CD4-positive, alpha-beta memory T cell (primary cell): ENCODE data around the gene ADCY7. TPM values are rescaled to one million over a fixed set of nuclear protein-coding genes. Genes with fewer than 3 reads are reported as not detected.

ENCODE experiments used
- CTCF ChIA-PET: fragments of 350-600 bp; sonication (Branson Sonifier 250); formaldehyde crosslinking; loops from one replicate; lab custom pipeline; 2021; ENCODE audit warnings: inconsistent platforms; ENCODE audit not compliant: partially characterized antibody; lab: Charles Lee
- POLR2A ChIA-PET: fragments of 350-600 bp; sonication (Branson Sonifier 250); formaldehyde crosslinking; loops from one replicate; lab custom pipeline; 2021; ENCODE audit not compliant: partially characterized antibody; lab: Charles Lee
- DNase-seq, 5 donors: peaks; one replicate each; pipeline versions ENCODE4 v3.0.0 to v3.0.0-alpha.2; 2020 to 2022; ENCODE audit warnings: mixed read lengths in 1 of 5
- H3K27ac ChIP-seq: one replicate; pipeline ENCODE4 v1.7.0; 2013; ENCODE audit warnings: low read depth, low read length
- H3K27me3 ChIP-seq: 2 replicates; pipeline ENCODE4 v1.7.0; 2013; ENCODE audit warnings: mild to moderate bottlenecking, low read length, moderate library complexity; ENCODE audit not compliant: insufficient read depth
- H3K36me3 ChIP-seq: 2 replicates; pipeline ENCODE4 v1.7.0; 2013; ENCODE audit warnings: mild to moderate bottlenecking, low read length, moderate library complexity; ENCODE audit not compliant: insufficient read depth
- H3K4me1 ChIP-seq: 2 replicates; pipeline ENCODE4 v1.7.0; 2013; ENCODE audit warnings: mild to moderate bottlenecking, low read length, moderate library complexity; ENCODE audit not compliant: insufficient read depth
- H3K4me3 ChIP-seq, 2 donors: one replicate each; pipeline ENCODE4 v1.7.0; 2013; ENCODE audit warnings: low read length in 2 of 2, mild to moderate bottlenecking in 1 of 2
- H3K9me3 ChIP-seq, 2 donors: one replicate each; pipeline ENCODE4 v1.7.0; 2013; ENCODE audit warnings: low read length in 2 of 2, control low read depth in 1 of 2; ENCODE audit not compliant: control insufficient read depth in 1 of 2
- H3K27ac Mint-ChIP-seq, 7 donors: one replicate each; pipeline ENCODE4 v1.8.0; 2020 to 2021; ENCODE audit warnings: mixed read lengths in 7 of 7, mild to moderate bottlenecking in 6 of 7, inconsistent platforms in 3 of 7, moderate library complexity in 3 of 7
- H3K27me3 Mint-ChIP-seq, 2 donors: one replicate each; pipeline ENCODE4 v1.8.0; 2020 to 2021; ENCODE audit warnings: mixed read lengths in 2 of 2
- H3K36me3 Mint-ChIP-seq, 2 donors: one replicate each; pipeline ENCODE4 v1.8.0; 2020 to 2021; ENCODE audit warnings: mixed read lengths in 2 of 2, inconsistent platforms in 1 of 2, mild to moderate bottlenecking in 1 of 2
- H3K4me1 Mint-ChIP-seq, 4 donors: one replicate each; pipeline ENCODE4 v1.8.0; 2020 to 2021; ENCODE audit warnings: mixed read lengths in 4 of 4, mild to moderate bottlenecking in 1 of 4
- H3K4me3 Mint-ChIP-seq, 8 donors: one replicate each; pipeline ENCODE4 v1.8.0; 2020 to 2021; ENCODE audit warnings: mixed read lengths in 8 of 8, mild to moderate bottlenecking in 7 of 8, moderate library complexity in 6 of 8, inconsistent platforms in 3 of 8
- H3K9me3 Mint-ChIP-seq, 8 donors: one replicate each; pipeline ENCODE4 v1.8.0; 2020 to 2021; ENCODE audit warnings: mixed read lengths in 8 of 8, mild to moderate bottlenecking in 5 of 8, inconsistent platforms in 3 of 8, moderate library complexity in 1 of 8
- intact Hi-C: fragments of 100-400 bp; cut with micrococcal nuclease; formaldehyde crosslinking; loops from one replicate; pipeline ENCODE4 v1.15.1; 2023
- polyA plus RNA-seq, 2 donors: library from polyadenylated mRNA; unstranded; fragments of 300-500 nt; fragmentation: Illumina TruSeq; gene quantifications; one replicate each; pipeline ENCODE4 v1.2.3, GENCODE V29; 2021
- total RNA-seq, 2 experiments: library from RNA; stranded (reverse); gene quantifications; one replicate each; pipeline ENCODE4 v1.2.3, GENCODE V29; 2021

Gene ADCY7
- total and polyA plus RNA-seq, 4 experiments from 2014 or later, result 34.8 to 235 (median 150) TPM

DNA sequence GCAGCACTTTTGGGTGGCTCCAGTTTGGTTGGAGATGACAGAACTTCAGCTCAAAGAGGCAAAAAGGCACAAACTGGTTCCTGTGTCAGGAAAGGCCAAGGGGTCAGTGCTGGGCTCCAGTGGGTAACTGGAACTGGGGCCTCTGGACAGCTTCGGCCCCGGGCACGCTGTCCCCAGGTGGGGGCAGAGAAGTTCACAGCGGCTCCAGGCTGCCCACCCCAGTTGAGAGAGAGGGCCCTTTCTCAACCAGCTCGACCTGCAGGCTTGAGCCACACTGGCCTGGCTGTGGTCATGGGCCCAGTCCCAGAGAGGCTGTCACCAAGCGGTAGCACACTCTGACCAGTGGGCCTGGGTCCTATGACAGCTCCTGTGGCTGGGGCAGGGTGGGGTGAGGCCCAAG lies 24.5 kb downstream of the ADCY7 start:
- ChIA-PET POLR2A (interaction anchor here (1.1 to 2.0 kb wide), 3 partner anchors 9 to 25 kb away, joined by 3 to 6 read pairs (median 5); no protein-coding TSS in a partner anchor), CTCF (interaction anchor here (1.1 kb wide), 1 partner anchor 13 kb away, joined by 3 read pairs; no protein-coding TSS in a partner anchor)
- H3K4me1 ChIP-seq, result peaks cover 10% of the 10 kb centered on the region
- H3K36me3 ChIP-seq, result peaks cover 68% of the 10 kb centered on the region
- no peak overlapping the region for H3K4me3 ChIP-seq
- intact Hi-C loops, result no loop called here
- Mint-ChIP-seq H3K27me3 (no peaks in the 10 kb centered on the region), H3K4me3 (no peak overlapping the region), H3K36me3 (peaks cover 32 to 67% of the 10 kb centered on the region in 2 donors), H3K4me1 (peaks cover 6 to 37% (median 10%) of the 10 kb centered on the region in 4 donors), H3K27ac (peak overlapping the region in 3 of 7 donors; percentile 3 to 74 (median 29)), H3K9me3 (peaks cover 0 to 2% (median 0%) of the 10 kb centered on the region in 8 donors)
- H3K9me3 ChIP-seq, result no peaks in the 10 kb centered on the region
- DNase-seq, result no peak
- H3K27me3 ChIP-seq, result no peaks in the 10 kb centered on the region
- H3K27ac ChIP-seq, result no peak overlapping the region

DNA sequence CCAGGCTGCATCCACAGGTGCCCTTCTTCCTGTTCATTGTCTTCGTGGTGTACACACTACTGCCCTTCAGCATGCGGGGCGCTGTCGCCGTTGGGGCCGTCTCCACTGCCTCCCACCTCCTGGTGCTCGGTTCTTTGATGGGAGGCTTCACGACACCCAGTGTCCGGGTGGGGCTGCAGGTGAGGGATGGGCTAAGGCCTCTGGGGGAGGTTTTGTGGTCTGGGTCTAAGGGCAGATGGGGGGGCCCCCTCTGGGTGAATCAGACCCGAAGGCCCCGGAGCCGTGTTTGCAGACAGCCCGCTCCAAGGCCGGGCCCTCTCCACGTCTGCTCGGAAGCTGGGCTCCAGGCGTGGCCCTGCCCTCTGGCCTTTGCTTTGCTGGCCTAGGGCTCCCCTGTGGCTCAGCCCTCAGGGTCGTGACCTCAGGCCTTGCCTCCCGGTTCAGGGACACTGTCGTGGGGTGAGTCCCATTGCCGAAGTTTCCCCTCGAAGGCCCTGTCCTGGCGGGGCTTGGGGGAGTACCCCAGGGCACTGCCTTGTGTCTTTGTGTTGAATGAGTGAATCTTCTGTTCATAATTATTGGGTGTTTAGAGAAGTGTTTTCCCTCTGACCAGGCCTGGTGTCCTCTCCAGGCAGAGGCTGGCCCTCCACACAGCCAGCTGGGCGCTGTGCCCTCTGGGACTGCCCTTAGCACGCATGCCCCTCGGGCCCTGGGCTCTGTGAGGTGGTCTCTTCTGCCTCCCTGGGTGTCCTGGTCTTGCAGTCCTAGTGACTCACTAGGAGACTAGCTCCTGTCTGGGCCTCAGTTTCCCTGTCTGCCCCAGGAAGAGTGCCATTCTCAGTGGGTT lies 25.6 kb downstream of the ADCY7 start:
- Histone ChIP-seq H3K36me3 (peaks cover 73% of the 10 kb centered on the region), H3K27me3 (no peaks in the 10 kb centered on the region), H3K4me1 (peaks cover 5% of the 10 kb centered on the region), H3K4me3 (no peak overlapping the region), H3K9me3 (no peaks in the 10 kb centered on the region), H3K27ac (no peak overlapping the region)
- Mint-ChIP-seq H3K27me3 (no peaks in the 10 kb centered on the region), H3K9me3 (no peaks in the 10 kb centered on the region), H3K4me3 (no peak overlapping the region), H3K4me1 (peaks cover 4 to 31% (median 8%) of the 10 kb centered on the region in 4 donors), H3K36me3 (peaks cover 24 to 64% of the 10 kb centered on the region in 2 donors), H3K27ac (peak overlapping the region in 2 of 7 donors; percentile 21 to 48)
- ChIA-PET POLR2A (interaction anchor here (1.0 to 2.0 kb wide), 4 partner anchors 10 to 26 kb away, joined by 3 to 6 read pairs (median 4); no protein-coding TSS in a partner anchor), CTCF (no interaction called here)
- no peak for DNase-seq
- intact Hi-C loops, result no loop called here

DNA sequence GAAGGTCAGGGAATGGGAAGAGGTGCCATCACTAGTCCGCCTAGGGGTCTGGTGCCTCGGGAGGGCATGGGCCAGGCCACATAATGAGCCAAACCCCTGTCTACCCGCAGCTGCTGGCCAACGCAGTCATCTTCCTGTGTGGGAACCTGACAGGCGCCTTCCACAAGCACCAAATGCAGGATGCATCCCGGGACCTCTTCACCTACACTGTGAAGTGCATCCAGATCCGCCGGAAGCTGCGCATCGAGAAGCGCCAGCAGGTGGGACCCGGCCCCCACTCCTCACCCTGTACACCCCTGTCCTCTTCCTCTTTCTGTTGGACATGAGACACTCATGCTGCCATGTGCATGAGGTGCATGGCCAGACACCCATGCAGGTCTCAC lies 26.2 kb downstream of the ADCY7 start:
- intact Hi-C loops, result no loop called here
- Mint-ChIP-seq H3K27ac (peak overlapping the region in 4 of 7 donors; percentile 21 to 81 (median 72)), H3K9me3 (no peaks in the 10 kb centered on the region), H3K27me3 (no peaks in the 10 kb centered on the region), H3K4me3 (no peak overlapping the region), H3K36me3 (peaks cover 24 to 68% of the 10 kb centered on the region in 2 donors), H3K4me1 (peaks cover 4 to 29% (median 8%) of the 10 kb centered on the region in 4 donors)
- ChIA-PET CTCF (no interaction called here), POLR2A (interaction anchor here (1.0 kb wide), 1 partner anchor 10 kb away, joined by 4 read pairs; no protein-coding TSS in a partner anchor)
- H3K36me3 ChIP-seq, result peaks cover 77% of the 10 kb centered on the region
- no peak overlapping the region for H3K27ac ChIP-seq
- DNase-seq, result peak in 1 of 5 donors; percentile 32
- no peaks in the 10 kb centered on the region for H3K9me3 ChIP-seq
- H3K27me3 ChIP-seq, result no peaks in the 10 kb centered on the region
- H3K4me1 ChIP-seq, result peaks cover 4% of the 10 kb centered on the region
- no peak overlapping the region for H3K4me3 ChIP-seq

DNA sequence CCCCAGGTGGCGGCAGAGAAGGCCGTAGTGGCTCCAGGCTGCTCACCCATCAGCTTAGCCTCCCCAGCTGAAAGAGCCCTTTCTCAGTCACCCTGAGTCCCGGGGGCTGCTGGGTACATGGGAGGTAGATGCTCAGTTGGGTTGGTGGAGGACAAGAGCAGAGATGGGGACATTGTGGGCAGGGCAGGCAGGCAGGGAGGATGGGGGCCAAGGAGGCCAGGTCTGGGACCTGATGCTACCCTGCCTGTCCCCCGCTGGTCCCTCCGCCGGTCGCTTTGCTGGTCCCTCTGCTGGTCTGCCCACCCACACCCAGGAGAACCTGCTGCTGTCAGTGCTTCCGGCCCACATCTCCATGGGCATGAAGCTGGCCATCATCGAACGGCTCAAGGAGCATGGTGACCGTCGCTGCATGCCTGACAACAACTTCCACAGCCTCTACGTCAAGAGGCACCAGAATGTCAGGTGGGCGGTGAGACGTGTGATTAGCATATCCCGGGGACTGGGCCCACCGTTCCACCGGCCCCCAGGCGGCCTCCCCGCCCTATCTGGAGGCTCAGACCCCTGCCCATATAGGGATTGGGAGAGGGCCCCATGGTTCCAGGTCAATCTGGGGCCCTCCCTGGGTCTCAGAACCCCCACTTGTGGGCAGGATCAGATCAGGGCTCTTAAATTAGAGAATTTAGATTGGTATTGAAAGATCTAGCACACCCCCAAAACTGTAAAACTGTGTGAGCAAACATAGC lies 26.9 kb downstream of the ADCY7 start:
- DNase-seq, result peak in 1 of 5 donors; percentile 12
- Histone ChIP-seq H3K4me1 (no peaks in the 10 kb centered on the region), H3K36me3 (peaks cover 77% of the 10 kb centered on the region), H3K27me3 (no peaks in the 10 kb centered on the region), H3K4me3 (no peak overlapping the region), H3K9me3 (no peaks in the 10 kb centered on the region), H3K27ac (no peak overlapping the region)
- ChIA-PET CTCF (no interaction called here), POLR2A (interaction anchor here (0.6 kb wide), 1 partner anchor 14 kb away, joined by 3 read pairs; no protein-coding TSS in a partner anchor)
- Mint-ChIP-seq H3K27me3 (no peaks in the 10 kb centered on the region), H3K27ac (peak overlapping the region in 4 of 7 donors; percentile 21 to 76 (median 38)), H3K4me3 (no peak overlapping the region), H3K9me3 (no peaks in the 10 kb centered on the region), H3K4me1 (peaks cover 4 to 25% (median 6%) of the 10 kb centered on the region in 4 donors), H3K36me3 (peaks cover 26 to 71% of the 10 kb centered on the region in 2 donors)
- intact Hi-C loops, result no loop called here

DNA sequence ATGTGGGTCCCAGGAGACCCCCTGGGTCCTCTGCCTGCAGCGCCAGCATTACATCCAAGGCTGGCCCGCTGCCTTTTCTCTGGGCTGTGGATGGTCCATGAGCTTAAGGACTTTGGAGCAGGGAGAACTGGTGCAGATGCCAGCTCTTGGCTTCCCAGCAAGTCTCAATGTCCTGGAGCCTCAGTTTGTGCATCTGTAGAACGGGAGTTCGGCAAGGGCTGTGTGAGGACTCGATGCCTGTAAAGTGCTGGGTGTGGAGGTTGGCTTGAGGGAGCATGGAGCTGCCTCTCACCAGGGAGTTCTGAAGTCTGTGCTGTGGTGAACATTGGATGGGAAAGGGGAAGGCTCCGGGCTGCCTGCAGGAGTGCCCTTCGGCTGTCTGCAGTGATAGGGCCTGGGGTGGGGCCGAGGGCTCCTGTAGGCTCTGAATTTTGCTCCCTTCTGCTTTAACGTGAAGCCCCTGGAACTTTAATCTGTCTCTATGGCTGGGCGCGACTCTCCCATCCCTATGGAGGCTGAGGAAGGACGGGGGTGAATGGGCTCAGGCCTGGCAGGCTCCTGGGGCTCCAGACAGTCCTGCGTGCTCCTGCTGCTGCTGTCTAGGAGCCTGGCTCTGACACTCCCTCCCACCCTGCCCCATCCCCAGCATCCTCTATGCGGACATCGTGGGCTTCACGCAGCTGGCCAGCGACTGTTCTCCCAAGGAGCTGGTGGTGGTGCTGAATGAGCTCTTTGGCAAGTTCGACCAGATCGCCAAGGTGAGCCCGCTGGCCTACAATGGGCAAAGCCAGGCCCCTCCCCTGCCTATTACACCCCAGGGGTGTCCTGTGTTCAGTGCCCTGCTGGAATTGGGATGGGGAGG lies 27.9 kb downstream of the ADCY7 start:
- peak overlapping the region in 5 of 7 donors; percentile 36 to 93 (median 52) for H3K27ac Mint-ChIP-seq
- H3K4me3 ChIP-seq, result no peak overlapping the region
- intact Hi-C loops, result no loop called here
- CTCF ChIA-PET, result interaction anchor here (0.9 to 1.2 kb wide), 2 partner anchors 11 to 17 kb away, joined by 3 read pairs; no protein-coding TSS in a partner anchor
- DNase-seq, result no peak
- H3K36me3 ChIP-seq, result peaks cover 87% of the 10 kb centered on the region
- H3K4me1 Mint-ChIP-seq, result peaks cover 3 to 20% (median 5%) of the 10 kb centered on the region in 4 donors
- no peaks in the 10 kb centered on the region for H3K9me3 ChIP-seq
- no peaks in the 10 kb centered on the region for H3K9me3 Mint-ChIP-seq
- H3K36me3 Mint-ChIP-seq, result peaks cover 22 to 67% of the 10 kb centered on the region in 2 donors
- no peak overlapping the region for H3K4me3 Mint-ChIP-seq
- H3K4me1 ChIP-seq, result no peaks in the 10 kb centered on the region
- no peaks in the 10 kb centered on the region for H3K27me3 Mint-ChIP-seq
- no peak overlapping the region for H3K27ac ChIP-seq
- no peaks in the 10 kb centered on the region for H3K27me3 ChIP-seq
- POLR2A ChIA-PET, result interaction anchor here (1.2 to 3.0 kb wide), 2 partner anchors 12 to 21 kb away, joined by 4 to 14 read pairs; no protein-coding TSS in a partner anchor

DNA sequence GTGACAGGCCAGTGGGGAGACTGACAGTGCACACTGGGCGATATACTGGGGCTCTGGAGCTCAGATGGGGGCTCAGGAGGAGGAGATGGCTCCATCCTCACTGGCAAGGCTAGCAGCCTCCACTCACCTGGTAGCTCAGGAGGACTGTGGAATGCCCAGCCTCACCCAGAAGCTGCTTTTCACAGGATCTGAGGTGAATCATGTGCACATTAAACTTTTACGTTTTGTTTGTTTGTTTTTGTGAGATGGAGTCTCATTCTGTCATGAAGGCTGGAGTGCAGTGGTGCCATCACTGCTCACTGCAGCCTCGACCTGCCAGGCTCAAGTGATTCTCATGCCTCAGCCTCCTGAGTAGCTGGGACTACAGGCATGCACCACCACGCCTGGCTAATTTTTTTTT lies 28.6 kb downstream of the ADCY7 start:
- Histone ChIP-seq H3K36me3 (peaks cover 83% of the 10 kb centered on the region), H3K27me3 (no peaks in the 10 kb centered on the region), H3K4me1 (no peaks in the 10 kb centered on the region), H3K9me3 (no peaks in the 10 kb centered on the region), H3K27ac (no peak overlapping the region), H3K4me3 (no peak overlapping the region)
- H3K27me3 Mint-ChIP-seq, result no peaks in the 10 kb centered on the region
- intact Hi-C loops, result no loop called here
- no peak for DNase-seq
- peaks cover 3 to 15% (median 5%) of the 10 kb centered on the region in 4 donors for H3K4me1 Mint-ChIP-seq
- no peaks in the 10 kb centered on the region for H3K9me3 Mint-ChIP-seq
- H3K4me3 Mint-ChIP-seq, result no peak overlapping the region
- H3K36me3 Mint-ChIP-seq, result peaks cover 18 to 62% of the 10 kb centered on the region in 2 donors
- peak overlapping the region in 2 of 7 donors; percentile 8 to 36 for H3K27ac Mint-ChIP-seq
- CTCF ChIA-PET, result interaction anchor here (0.9 to 2.9 kb wide), 3 partner anchors 12 to 32 kb away, joined by 3 to 10 read pairs (median 3); no protein-coding TSS in a partner anchor
- POLR2A ChIA-PET, result interaction anchor here (1.1 to 3.0 kb wide), 4 partner anchors 10 to 21 kb away, joined by 3 to 14 read pairs (median 4); no protein-coding TSS in a partner anchor
